Measurements from ENCODE around the gene MPP4.
A peak's percentile ranks its signal among the peaks of the same experiment; 100 is the strongest.
"Not testable (repeated sequence)": the region's sequence is repeated elsewhere in the genome, so short reads cannot be mapped to it uniquely, and the experiment has no call there.

The MPP4 gene

DNA sequence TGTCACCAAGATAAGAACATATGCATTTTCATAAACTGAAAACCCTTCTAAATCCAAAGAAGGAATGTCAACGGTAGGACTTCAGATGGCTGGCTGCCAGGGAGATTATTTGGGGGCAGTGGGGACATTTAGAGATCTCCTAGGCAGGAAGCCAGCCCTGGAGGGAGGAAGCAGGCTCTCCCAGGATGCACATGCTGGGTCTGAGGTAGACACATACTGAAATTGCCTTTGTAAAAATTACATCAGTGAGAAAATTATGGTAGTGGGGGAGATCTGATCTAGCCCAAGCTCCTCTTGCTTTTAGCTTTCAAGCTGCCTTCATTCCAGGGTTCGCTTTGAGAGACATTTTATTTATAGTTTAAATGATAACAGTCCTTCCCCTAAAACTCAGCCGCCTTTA lies 24.1 kb downstream of the MPP4 start:
- DNase-seq (ENCODE audit: low read depth in 2 of 2, low spot score in 1 of 2): no peak

- no peak for DNase-seq (ENCODE audit: low read depth in 2 of 2, low spot score in 1 of 2)
These were observed 24.9 kb downstream of the MPP4 start for GRCh38 chr2:201673546-201673945.

- DNase-seq (ENCODE audit: low read depth in 2 of 2, low spot score in 1 of 2): not testable (repeated sequence)
These were observed 27.2 kb downstream of the MPP4 start for GRCh38 chr2:201671205-201671604.

GRCh38 chr2:201669865-201670264 lies 28.6 kb downstream of the MPP4 start:
- DNase-seq (ENCODE audit: low read depth in 2 of 2, low spot score in 1 of 2): no peak

- DNase-seq (ENCODE audit: low read depth in 2 of 2, low spot score in 1 of 2): no peak
These were observed 30.0 kb downstream of the MPP4 start for GRCh38 chr2:201668402-201668910.

GRCh38 chr2:201664334-201664733 lies 34.1 kb downstream of the MPP4 start:
- no peak for DNase-seq (ENCODE audit: low read depth in 2 of 2, low spot score in 1 of 2)

GRCh38 chr2:201661366-201661765 lies 37.1 kb downstream of the MPP4 start:
- DNase-seq (ENCODE audit: low read depth in 2 of 2, low spot score in 1 of 2): no peak

- DNase-seq (ENCODE audit: low read depth in 2 of 2, low spot score in 1 of 2): no peak
These were observed 38.0 kb downstream of the MPP4 start for GRCh38 chr2:201660293-201660895.

DNA sequence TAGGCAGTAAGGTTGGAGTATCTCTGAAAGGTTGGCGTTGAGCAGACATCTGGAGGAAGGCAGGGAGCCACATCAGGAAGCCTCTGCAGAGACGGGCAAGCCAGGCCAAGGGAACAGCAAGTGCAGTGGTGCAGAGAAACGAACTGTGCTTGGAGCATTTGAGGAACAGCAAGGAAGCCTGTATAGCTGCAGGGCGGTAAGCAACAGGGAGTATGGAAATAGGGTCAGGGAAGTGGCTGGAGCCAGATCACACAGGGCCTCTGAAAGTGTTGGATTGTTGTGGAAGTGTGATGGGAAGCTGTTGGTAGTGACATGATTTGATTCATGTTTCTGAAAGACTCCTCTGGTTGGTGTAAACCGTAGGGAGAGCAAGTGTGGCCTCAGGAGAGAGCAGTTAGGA lies 41.7 kb downstream of the MPP4 start:
- no peak for DNase-seq (ENCODE audit: low read depth in 2 of 2, low spot score in 1 of 2)

- no peak for DNase-seq (ENCODE audit: low read depth in 2 of 2, low spot score in 1 of 2)
These were observed 42.3 kb downstream of the MPP4 start for GRCh38 chr2:201656102-201656501.

DNA sequence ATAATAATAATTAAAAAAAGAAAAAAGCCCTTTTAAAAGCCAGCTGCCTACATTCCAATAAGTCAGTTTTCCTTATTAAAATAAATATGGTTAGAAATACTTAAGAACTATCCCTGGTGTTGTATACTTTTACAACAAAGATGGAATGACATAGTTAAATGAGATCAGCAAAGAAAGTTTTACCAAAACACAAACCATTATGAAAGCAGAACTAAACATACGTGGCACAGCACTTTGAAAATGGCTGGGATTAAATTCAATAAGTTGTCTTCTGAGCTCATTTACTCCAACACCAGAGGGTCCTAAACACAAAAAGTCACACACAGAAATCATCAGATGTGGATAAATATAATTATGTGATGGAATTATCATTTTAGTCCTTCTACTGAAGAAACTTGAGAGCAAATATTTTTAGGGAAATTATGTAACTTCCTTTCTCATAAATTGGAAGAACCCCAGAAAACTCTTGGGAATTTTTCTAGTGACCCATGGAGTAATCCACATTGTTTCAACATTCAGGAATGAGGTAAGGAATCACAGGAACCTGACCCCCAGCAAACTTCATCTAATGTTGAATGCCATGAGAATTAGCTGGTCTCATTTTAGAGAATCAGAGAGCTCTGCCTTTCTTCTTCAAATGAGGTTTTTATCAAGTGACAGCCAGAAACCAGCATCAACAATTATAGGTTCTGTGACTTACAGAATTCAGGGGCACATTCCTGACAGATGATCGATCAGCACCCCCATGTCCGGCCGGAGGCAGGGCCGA lies 43.6 kb downstream of the MPP4 start:
- no peak for DNase-seq (ENCODE audit: low read depth in 2 of 2, low spot score in 1 of 2)

GRCh38 chr2:201653221-201653620 lies 45.2 kb downstream of the MPP4 start:
- DNase-seq (ENCODE audit: low read depth in 2 of 2, low spot score in 1 of 2): no peak

GRCh38 chr2:201649442-201649841 lies 49.0 kb downstream of the MPP4 start:
- no peak for DNase-seq (ENCODE audit: low read depth in 2 of 2, low spot score in 1 of 2)

- no peak for DNase-seq (ENCODE audit: low read depth in 2 of 2, low spot score in 1 of 2)
These were observed 51.0 kb downstream of the MPP4 start for GRCh38 chr2:201647431-201647830.

GRCh38 chr2:201644001-201644400 lies 54.4 kb downstream of the MPP4 start:
- DNase-seq (ENCODE audit: low read depth in 2 of 2, low spot score in 1 of 2): no peak

- peak; percentile 18 to 25 for DNase-seq (ENCODE audit: low read depth in 2 of 2, low spot score in 1 of 2)
These were observed 55.1 kb downstream of the MPP4 start, which contains the start of gene TMEM237 for GRCh38 chr2:201643216-201643890. Gene TMEM237 (minus strand): TSS chr2:201643503. CDS start chr2:201643400, 103 bp downstream.

DNA sequence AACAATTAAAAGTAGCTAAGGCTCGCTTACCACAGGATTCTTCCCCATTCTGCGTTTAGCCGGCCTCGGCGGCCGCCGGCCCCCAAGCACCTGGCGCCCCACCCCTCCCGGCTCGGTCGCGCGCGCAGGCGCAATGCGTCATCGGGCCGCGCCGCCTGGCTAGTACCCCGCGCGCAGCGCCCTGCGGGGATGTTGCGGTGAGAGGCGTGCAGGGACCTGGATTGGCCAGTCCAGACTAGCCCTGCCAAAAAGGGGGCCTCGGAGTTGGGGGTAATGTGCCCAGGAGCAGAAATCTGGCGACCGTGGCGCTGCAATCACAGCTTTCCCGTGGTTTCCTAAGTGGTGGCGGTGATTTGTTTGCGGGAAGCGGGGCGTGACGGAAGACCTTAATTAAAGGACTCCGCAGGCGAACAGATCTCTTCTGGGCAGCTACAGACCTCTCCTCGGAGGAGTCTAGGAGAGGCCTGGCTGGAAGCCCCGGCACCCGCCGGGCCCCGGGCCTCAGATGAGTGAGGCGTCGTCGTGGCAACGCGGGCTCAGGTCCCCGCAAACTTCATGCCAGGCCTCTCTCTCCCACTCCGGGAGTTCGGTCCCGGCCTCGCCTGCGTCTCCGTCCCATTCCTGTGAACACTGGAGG lies 55.7 kb downstream of the MPP4 start:
- peak; percentile 63 to 65 for DNase-seq (ENCODE audit: low read depth in 2 of 2, low spot score in 1 of 2)

- DNase-seq (ENCODE audit: low read depth in 2 of 2, low spot score in 1 of 2): no peak
These were observed 56.3 kb downstream of the MPP4 start for GRCh38 chr2:201642086-201642578.

DNA sequence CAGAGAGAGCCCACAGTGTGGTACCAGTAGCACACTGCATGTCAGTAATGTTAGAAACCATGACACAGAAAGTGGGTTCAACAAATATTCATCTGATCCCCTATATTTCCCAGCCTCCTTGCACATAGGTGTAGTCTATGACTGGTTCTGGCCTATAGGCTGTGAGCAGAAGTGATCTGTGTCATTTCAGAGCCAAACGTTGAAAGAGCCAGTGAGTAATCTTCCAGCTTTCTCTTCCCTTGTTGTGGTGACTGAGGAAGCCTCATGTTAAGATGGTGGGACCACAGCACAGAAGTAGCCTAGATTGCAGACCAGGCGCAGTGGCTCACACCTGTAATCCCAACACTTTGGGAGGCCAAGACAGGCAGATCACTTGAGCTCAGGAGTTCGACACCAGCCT lies 59.2 kb downstream of the MPP4 start:
- no peak for DNase-seq (ENCODE audit: low read depth in 2 of 2, low spot score in 1 of 2)

GRCh38 chr2:201638326-201638725 lies 60.1 kb downstream of the MPP4 start:
- DNase-seq (ENCODE audit: low read depth in 2 of 2, low spot score in 1 of 2): no peak

DNA sequence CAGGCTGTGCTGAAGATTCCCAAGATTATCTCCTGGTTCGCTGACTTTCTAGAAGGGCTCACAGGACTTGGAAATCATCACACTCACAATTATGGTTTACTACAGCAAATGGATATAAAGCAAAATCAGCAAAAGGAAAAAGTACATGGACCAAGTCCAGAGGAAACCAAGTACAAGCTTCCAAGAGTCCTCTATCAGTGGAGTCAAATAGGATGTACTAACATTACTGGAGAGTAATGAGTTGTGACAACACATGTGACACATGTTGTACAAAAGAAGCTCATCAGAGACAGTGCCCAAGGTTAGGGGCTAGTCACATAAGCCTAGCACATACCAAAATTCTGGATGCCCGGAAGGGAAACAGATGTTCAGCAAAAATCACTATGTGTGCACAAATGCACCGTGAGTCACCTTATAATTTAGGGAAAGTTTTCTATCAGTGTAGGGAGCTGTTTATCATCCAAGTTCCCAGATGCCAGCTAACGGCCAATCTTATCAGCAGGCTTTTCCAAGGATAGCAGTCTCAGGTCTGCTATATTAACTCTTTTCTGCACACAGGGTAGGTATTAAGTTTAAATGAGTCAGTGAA lies 64.7 kb downstream of the MPP4 start:
- no peak for DNase-seq (ENCODE audit: low read depth in 2 of 2, low spot score in 1 of 2)
